Heart left ventricle (tissue), 13 donors: ENCODE data around the gene STARD9.

Experiments used
- POLR2A ChIP-seq, 2 donors: fragments of 450-650 bp; IDR thresholded peaks; one replicate each; pipeline ENCODE4 v1.6.1; 2017; ENCODE audit warnings: antibody characterized with exemption in 2 of 2, mild to moderate bottlenecking in 2 of 2, moderate library complexity in 2 of 2
- TF ChIP-seq, protein P1 (sequence below), 12 donors: fragments of 200-600 bp; sonication (generic) in 4 of 12; IDR thresholded peaks; one replicate each; pipeline versions ENCODE4 v1.5.0 to v1.8.0; 2018 to 2022; ENCODE audit warnings: antibody characterized with exemption in 12 of 12, mild to moderate bottlenecking in 5 of 12
- donor health status: ischemic (EF 13 %, LVEDD 7.1; RV severe dilation, severe dysfunction).
- donor health status: DM: no; HTN: yes; CAD: no.
- donor health status: DM: no; HTN: no; CAD: no.
- donor health status: ischemic (EF 25% LVEDD 6.9; RV normal size, moderate dysfunction).
- donor health status: ischemic (EF 25% LVEDD 5.7; RV mildly dilated, moderate dysfunction).
- donor health status: ischemic (EF 35%, LVEDD 5.7; RV mildly dilated, moderate dysfunction).
- donor health status: nonischemic (EF 11% LVEDD 7.7; RV severe dilation, severe dysfunction).
- donor health status: DM: yes; HTN: yes; CAD: no.
- donor health status: PGD.
- donor health status: ischemic (EF 29% LVEDD 5.4; RV normal size, mild dysfunction).
- donor health status: nonischemic (EF 23%, LVEDD 6.1; RV moderate dilation, normal function).

GRCh38 chr15:42735382-42736165, 160.2 kb downstream of the STARD9 start:
- TF ChIP-seq, protein P1, sequence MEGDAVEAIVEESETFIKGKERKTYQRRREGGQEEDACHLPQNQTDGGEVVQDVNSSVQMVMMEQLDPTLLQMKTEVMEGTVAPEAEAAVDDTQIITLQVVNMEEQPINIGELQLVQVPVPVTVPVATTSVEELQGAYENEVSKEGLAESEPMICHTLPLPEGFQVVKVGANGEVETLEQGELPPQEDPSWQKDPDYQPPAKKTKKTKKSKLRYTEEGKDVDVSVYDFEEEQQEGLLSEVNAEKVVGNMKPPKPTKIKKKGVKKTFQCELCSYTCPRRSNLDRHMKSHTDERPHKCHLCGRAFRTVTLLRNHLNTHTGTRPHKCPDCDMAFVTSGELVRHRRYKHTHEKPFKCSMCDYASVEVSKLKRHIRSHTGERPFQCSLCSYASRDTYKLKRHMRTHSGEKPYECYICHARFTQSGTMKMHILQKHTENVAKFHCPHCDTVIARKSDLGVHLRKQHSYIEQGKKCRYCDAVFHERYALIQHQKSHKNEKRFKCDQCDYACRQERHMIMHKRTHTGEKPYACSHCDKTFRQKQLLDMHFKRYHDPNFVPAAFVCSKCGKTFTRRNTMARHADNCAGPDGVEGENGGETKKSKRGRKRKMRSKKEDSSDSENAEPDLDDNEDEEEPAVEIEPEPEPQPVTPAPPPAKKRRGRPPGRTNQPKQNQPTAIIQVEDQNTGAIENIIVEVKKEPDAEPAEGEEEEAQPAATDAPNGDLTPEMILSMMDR (IDR thresholded peaks at IDR 0.05): no peak
- TF ChIP-seq POLR2A (IDR thresholded peaks at IDR 0.05): no peak
